Keratinocyte (primary cell): ENCODE measurements around the gene SEPTIN1. TPM values are rescaled to one million over a fixed set of nuclear protein-coding genes. Genes with fewer than 3 reads are reported as not detected.
"Not testable (repeated sequence)": the region's sequence is repeated elsewhere in the genome, so short reads cannot be mapped to it uniquely, and the experiment has no call there.

ENCODE experiments used
- DNase-seq: peaks from one replicate; pipeline ENCODE4 v3.0.0-alpha.2; 2011; ENCODE audit warnings: low read depth, missing footprints, low spot score
- FAIRE-seq: peaks from 2 replicates; lab custom pipeline; 2011; peaks lifted over from hg19 to GRCh38; lab: Jason Lieb, UNC
- H2AFZ ChIP-seq: 2 replicates; pipeline ENCODE4 v1.6.0; 2012; ENCODE audit warnings: low read length, control low read depth, inconsistent platforms; ENCODE audit not compliant: control insufficient read depth
- H3K27ac ChIP-seq: 2 replicates; pipeline ENCODE4 v1.5.1; 2011; ENCODE audit warnings: low read length; ENCODE audit not compliant: control insufficient read depth, insufficient read depth
- H3K27me3 ChIP-seq: 3 replicates; pipeline ENCODE4 v1.6.0; 2011; ENCODE audit warnings: low read length; ENCODE audit not compliant: control insufficient read depth, insufficient read depth; ENCODE audit errors: extremely low read depth
- H3K36me3 ChIP-seq, 2 experiments: 2 replicates in 1 of 2; 3 replicates in 1 of 2; pipeline ENCODE4 v1.5.1; 2011; ENCODE audit warnings: low read length in 2 of 2, mild to moderate bottlenecking in 1 of 2; ENCODE audit not compliant: control insufficient read depth in 2 of 2, insufficient read depth in 2 of 2; ENCODE audit errors: extremely low read depth in 1 of 2
- H3K4me1 ChIP-seq: 3 replicates; pipeline ENCODE4 v1.5.1; 2011; ENCODE audit warnings: low read length; ENCODE audit not compliant: control insufficient read depth, insufficient read depth; ENCODE audit errors: extremely low read depth
- H3K4me2 ChIP-seq: 3 replicates; pipeline ENCODE4 v1.6.0; 2011; ENCODE audit warnings: low read depth, low read length; ENCODE audit not compliant: control insufficient read depth, insufficient read depth; ENCODE audit errors: extremely low read depth
- H3K4me3 ChIP-seq, 3 experiments: fragments of 200-600 bp in 1 of 3; sonication (generic) in 1 of 3; 2 replicates in 2 of 3; 3 replicates in 1 of 3; pipeline ENCODE4 v1.5.1; 2011 to 2016; ENCODE audit warnings: low read length in 3 of 3, mild to moderate bottlenecking in 3 of 3, control low read depth in 2 of 3, inconsistent platforms in 1 of 3, low read depth in 1 of 3, mixed read lengths in 1 of 3, mixed run types in 1 of 3, moderate library complexity in 1 of 3; ENCODE audit not compliant: control insufficient read depth in 2 of 3, insufficient read depth in 2 of 3; ENCODE audit errors: extremely low read depth in 1 of 3
- H3K79me2 ChIP-seq: 2 replicates; pipeline ENCODE4 v1.6.0; 2012; ENCODE audit warnings: low read length; ENCODE audit not compliant: control insufficient read depth, insufficient read depth
- H3K9ac ChIP-seq: 3 replicates; pipeline ENCODE4 v1.6.0; 2011; ENCODE audit warnings: low read length; ENCODE audit not compliant: control insufficient read depth, insufficient read depth; ENCODE audit errors: extremely low read depth
- H3K9me1 ChIP-seq: 3 replicates; pipeline ENCODE4 v1.6.0; 2011; ENCODE audit warnings: low read length; ENCODE audit not compliant: control insufficient read depth, insufficient read depth; ENCODE audit errors: extremely low read depth
- H3K9me3 ChIP-seq: 2 replicates; pipeline ENCODE4 v1.5.1; 2012; ENCODE audit warnings: low read depth, low read length; ENCODE audit not compliant: control insufficient read depth
- H4K20me1 ChIP-seq: 3 replicates; pipeline ENCODE4 v1.6.0; 2011; ENCODE audit warnings: low read length; ENCODE audit not compliant: control insufficient read depth, insufficient read depth; ENCODE audit errors: extremely low read depth
- CTCF ChIP-seq, 3 experiments: IDR thresholded peaks in 1 of 3; conservative IDR thresholded peaks in 1 of 3; optimal IDR thresholded peaks in 1 of 3; 2 replicates in 2 of 3; 3 replicates in 1 of 3; pipeline versions ENCODE3 to v1.5.1; 2011; ENCODE audit warnings: low read length in 3 of 3, mild to moderate bottlenecking in 3 of 3, moderate library complexity in 2 of 3, control low read depth in 1 of 3, inconsistent platforms in 1 of 3; ENCODE audit not compliant: insufficient read depth in 2 of 3; ENCODE audit errors: extremely low read depth in 1 of 3
- EZH2 ChIP-seq: IDR thresholded peaks from one replicate; pipeline ENCODE4 v1.6.1; 2012; ENCODE audit warnings: inconsistent platforms, mild to moderate bottlenecking, low read length, moderate library complexity
- dilution Hi-C: fragments of 300-500 bp; cut with MboI; formaldehyde crosslinking; loops from one replicate; pipeline ENCODE4 v1.7.0; 2020; ENCODE audit warnings: low sequenced_read_pairs; ENCODE audit not compliant: extremely low pct_ligation_motif_present
- polyA plus RNA-seq, 5 experiments: library from polyadenylated mRNA; depleted of rRNA in 3 of 5; stranded (reverse) in 3 of 5; stranded (forward) in 1 of 5; unstranded in 1 of 5; fragments of >200 nt; gene quantifications; 1 replicate in 1 of 5; 2 replicates in 3 of 5; 3 replicates in 1 of 5; pipeline versions ENCODE4 v1.2.1 to v1.2.3, GENCODE V29; 2011 to 2012; ENCODE audit warnings: missing spikeins in 2 of 5, low read depth in 1 of 5, low replicate concordance in 1 of 5

The SEPTIN1 gene
- polyA plus RNA-seq, 1 donor (not counting 4 experiments of a cell fraction or from before 2014, with no cell fraction given): not detected

GRCh38 chr16:30346286-30346685, 36.1 kb downstream of the SEPTIN1 start:
- dilution Hi-C loops: no loop called here
- Histone ChIP-seq H3K9me3 (no peaks in the 10 kb centered on the region), H3K79me2 (peaks cover under 1% of the 10 kb centered on the region), H3K9me1 (no peaks in the 10 kb centered on the region), H3K9ac (no peak overlapping the region), H4K20me1 (no peaks in the 10 kb centered on the region), H2AFZ (no peak overlapping the region), H3K27ac (no peak overlapping the region), H3K27me3 (no peaks in the 10 kb centered on the region), H3K4me1 (no peaks in the 10 kb centered on the region), H3K36me3 (peaks cover 8 to 14% of the 10 kb centered on the region in 2 experiments), H3K4me2 (no peak overlapping the region), H3K4me3 (no peak overlapping the region)
- DNase-seq: no peak
- no peak for FAIRE-seq
- no peak for TF ChIP-seq CTCF (optimal IDR thresholded peaks at IDR 0.05 in 1 of 3, IDR thresholded peaks at IDR 0.05 in 1 of 3, conservative IDR thresholded peaks at IDR 0.05 in 1 of 3; ENCODE audit: extremely low read depth in 1 of 3, insufficient read depth in 2 of 3, low read length in 3 of 3)
- TF ChIP-seq EZH2: no peak

- H3K79me2 ChIP-seq, H3K27me3 ChIP-seq, H3K27ac ChIP-seq, H4K20me1 ChIP-seq, H3K9ac ChIP-seq, FAIRE-seq, dilution Hi-C loops, H3K4me2 ChIP-seq, DNase-seq, H3K4me3 ChIP-seq, H3K36me3 ChIP-seq, H3K9me1 ChIP-seq, H3K9me3 ChIP-seq, H3K4me1 ChIP-seq, H2AFZ ChIP-seq: not testable (repeated sequence)
Measured at GRCh38 chr16:30343491-30343820, 38.9 kb downstream of the SEPTIN1 start.

- FAIRE-seq: no peak
Measured at GRCh38 chr16:30342751-30343490, 39.4 kb downstream of the SEPTIN1 start.

More at GRCh38 chr16:30342751-30343490, 39.4 kb downstream of the SEPTIN1 start:
- Histone ChIP-seq H3K4me2 (no peak overlapping the region), H3K36me3 (no peaks in the 10 kb centered on the region), H3K9me3 (no peaks in the 10 kb centered on the region), H3K4me3 (no peak overlapping the region), H3K9ac (no peak overlapping the region), H3K9me1 (no peaks in the 10 kb centered on the region), H3K27ac (no peak overlapping the region), H4K20me1 (no peaks in the 10 kb centered on the region), H3K4me1 (no peaks in the 10 kb centered on the region), H3K27me3 (no peaks in the 10 kb centered on the region), H2AFZ (no peak overlapping the region), H3K79me2 (no peaks in the 10 kb centered on the region)
- TF ChIP-seq CTCF (optimal IDR thresholded peaks at IDR 0.05 in 1 of 3, IDR thresholded peaks at IDR 0.05 in 1 of 3, conservative IDR thresholded peaks at IDR 0.05 in 1 of 3; ENCODE audit: extremely low read depth in 1 of 3, insufficient read depth in 2 of 3, low read length in 3 of 3): no peak
- no peak for TF ChIP-seq EZH2
- no peak for DNase-seq
- dilution Hi-C loops: no loop called here
